H1 (cell line): ENCODE results near the gene SH3RF3. TPM values are rescaled to one million over a fixed set of nuclear protein-coding genes. Genes with fewer than 3 reads are reported as not detected.

Experiments
- ASH2L ChIP-seq: fragments of 200-600, 300-600 bp; sonication (generic); IDR thresholded peaks from one replicate; pipeline ENCODE4 v1.7.1; 2017; ENCODE audit warnings: low read length
- CREB1 ChIP-seq: IDR thresholded peaks from 2 replicates; pipeline ENCODE4 v1.6.1; 2012; ENCODE audit warnings: inconsistent platforms
- JUN ChIP-seq: IDR thresholded peaks from 2 replicates; pipeline ENCODE4 v1.6.1; 2011; ENCODE audit warnings: low read depth, mild to moderate bottlenecking, improper control_type of control experiment, low read length
- SIRT6 ChIP-seq: IDR thresholded peaks from one replicate; pipeline ENCODE4 v1.7.1; 2012; ENCODE audit warnings: low read length, inconsistent platforms
- SIX5 ChIP-seq: IDR thresholded peaks from 2 replicates; pipeline ENCODE4 v1.6.1; 2011; ENCODE audit warnings: mild to moderate bottlenecking, low read depth, low read length
- SP1 ChIP-seq: IDR thresholded peaks from 2 replicates; pipeline ENCODE4 v1.6.1; 2011; ENCODE audit warnings: low read depth, low read length
- SP2 ChIP-seq: IDR thresholded peaks from 2 replicates; pipeline ENCODE4 v1.6.1; 2012; ENCODE audit warnings: mild to moderate bottlenecking, low read length, inconsistent platforms
- SRF ChIP-seq: IDR thresholded peaks from 2 replicates; pipeline ENCODE4 v1.6.1; 2011; ENCODE audit warnings: mild to moderate bottlenecking, low read depth, low read length, moderate library complexity
- TBP ChIP-seq: IDR thresholded peaks from 2 replicates; pipeline ENCODE4 v1.6.1; 2011; ENCODE audit warnings: low read depth, low read length, improper control_type of control experiment
- TCF12 ChIP-seq: IDR thresholded peaks from 2 replicates; pipeline ENCODE4 v1.6.1; 2011; ENCODE audit warnings: low read depth, mild to moderate bottlenecking, low read length
- polyA plus RNA-seq, 7 experiments: library from polyadenylated mRNA; depleted of rRNA in 3 of 7; stranded (reverse) in 5 of 7; unstranded in 2 of 7; fragments of >200 nt in 5 of 7; fragments of 200-250 nt in 2 of 7; gene quantifications; 1 replicate in 5 of 7; 2 replicates in 1 of 7; 4 replicates in 1 of 7; pipeline versions ENCODE4 v1.2.1 to v1.2.3, GENCODE V29; 2011 to 2013; ENCODE audit warnings: missing spikeins in 2 of 7, mixed read lengths in 2 of 7
- total RNA-seq: library from RNA; stranded (reverse); fragmentation: NEBNext Ultra II Directional; extraction: Animal tissue kit (Norgen Biotek cat#: 25700); gene quantifications from 2 replicates; pipeline ENCODE4 v1.2.1, GENCODE V29; 2021
- TF ChIP-seq, protein P1 (sequence below): fragments of 300-600 bp; sonication (generic); IDR thresholded peaks from 2 replicates; pipeline ENCODE4 v1.7.1; 2012; ENCODE audit warnings: low read length, moderate library complexity, mild to moderate bottlenecking, inconsistent platforms; ENCODE audit not compliant: insufficient replicate concordance

The SH3RF3 gene
- total and polyA plus RNA-seq, 2 of the 8 experiments (the other 6 are each of a cell fraction or from before 2014, with no cell fraction given): 0.11 to 0.65 TPM

DNA sequence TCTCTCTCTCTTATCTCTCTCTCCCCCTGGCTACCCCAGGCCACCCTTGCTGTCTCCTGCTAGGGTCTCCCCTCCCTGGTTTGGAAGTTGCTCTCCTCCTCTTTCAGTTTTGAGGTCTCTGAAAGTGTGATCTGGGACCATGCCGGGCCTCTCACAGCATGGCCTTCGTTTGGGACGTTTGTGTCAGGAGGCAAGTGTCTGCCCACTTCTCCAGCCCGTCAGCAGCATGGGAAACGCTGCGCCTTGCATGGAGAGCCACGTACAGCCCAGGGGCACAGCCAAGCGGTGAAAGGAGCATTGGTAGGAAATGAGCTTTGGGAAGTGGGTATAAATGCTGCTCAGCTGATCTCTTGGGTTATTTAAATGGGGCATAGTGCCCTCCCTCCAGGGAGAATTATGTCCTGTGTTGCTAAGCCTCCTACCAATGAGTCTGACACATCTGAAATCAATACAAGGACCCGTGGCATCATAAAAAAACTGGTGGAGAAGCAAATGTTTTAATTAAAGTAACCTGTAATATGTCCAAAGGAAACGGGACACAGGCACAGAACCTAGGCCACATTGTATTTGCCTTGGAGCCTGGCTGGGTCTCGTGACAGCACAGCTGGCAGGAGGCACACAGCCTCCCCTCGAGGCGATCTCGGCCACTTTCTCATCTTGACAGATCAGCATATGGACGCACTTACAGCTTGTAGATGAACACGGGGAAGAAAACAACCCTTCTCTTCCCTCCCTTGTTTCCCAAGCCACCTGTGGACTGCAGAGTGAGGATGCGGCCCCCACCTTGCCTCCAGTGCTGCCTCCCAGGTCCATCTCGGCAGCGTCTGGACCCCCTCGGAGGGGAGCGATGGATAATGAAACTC, 72.7 kb downstream of the SH3RF3 start (continued):
- TF ChIP-seq, protein P1, sequence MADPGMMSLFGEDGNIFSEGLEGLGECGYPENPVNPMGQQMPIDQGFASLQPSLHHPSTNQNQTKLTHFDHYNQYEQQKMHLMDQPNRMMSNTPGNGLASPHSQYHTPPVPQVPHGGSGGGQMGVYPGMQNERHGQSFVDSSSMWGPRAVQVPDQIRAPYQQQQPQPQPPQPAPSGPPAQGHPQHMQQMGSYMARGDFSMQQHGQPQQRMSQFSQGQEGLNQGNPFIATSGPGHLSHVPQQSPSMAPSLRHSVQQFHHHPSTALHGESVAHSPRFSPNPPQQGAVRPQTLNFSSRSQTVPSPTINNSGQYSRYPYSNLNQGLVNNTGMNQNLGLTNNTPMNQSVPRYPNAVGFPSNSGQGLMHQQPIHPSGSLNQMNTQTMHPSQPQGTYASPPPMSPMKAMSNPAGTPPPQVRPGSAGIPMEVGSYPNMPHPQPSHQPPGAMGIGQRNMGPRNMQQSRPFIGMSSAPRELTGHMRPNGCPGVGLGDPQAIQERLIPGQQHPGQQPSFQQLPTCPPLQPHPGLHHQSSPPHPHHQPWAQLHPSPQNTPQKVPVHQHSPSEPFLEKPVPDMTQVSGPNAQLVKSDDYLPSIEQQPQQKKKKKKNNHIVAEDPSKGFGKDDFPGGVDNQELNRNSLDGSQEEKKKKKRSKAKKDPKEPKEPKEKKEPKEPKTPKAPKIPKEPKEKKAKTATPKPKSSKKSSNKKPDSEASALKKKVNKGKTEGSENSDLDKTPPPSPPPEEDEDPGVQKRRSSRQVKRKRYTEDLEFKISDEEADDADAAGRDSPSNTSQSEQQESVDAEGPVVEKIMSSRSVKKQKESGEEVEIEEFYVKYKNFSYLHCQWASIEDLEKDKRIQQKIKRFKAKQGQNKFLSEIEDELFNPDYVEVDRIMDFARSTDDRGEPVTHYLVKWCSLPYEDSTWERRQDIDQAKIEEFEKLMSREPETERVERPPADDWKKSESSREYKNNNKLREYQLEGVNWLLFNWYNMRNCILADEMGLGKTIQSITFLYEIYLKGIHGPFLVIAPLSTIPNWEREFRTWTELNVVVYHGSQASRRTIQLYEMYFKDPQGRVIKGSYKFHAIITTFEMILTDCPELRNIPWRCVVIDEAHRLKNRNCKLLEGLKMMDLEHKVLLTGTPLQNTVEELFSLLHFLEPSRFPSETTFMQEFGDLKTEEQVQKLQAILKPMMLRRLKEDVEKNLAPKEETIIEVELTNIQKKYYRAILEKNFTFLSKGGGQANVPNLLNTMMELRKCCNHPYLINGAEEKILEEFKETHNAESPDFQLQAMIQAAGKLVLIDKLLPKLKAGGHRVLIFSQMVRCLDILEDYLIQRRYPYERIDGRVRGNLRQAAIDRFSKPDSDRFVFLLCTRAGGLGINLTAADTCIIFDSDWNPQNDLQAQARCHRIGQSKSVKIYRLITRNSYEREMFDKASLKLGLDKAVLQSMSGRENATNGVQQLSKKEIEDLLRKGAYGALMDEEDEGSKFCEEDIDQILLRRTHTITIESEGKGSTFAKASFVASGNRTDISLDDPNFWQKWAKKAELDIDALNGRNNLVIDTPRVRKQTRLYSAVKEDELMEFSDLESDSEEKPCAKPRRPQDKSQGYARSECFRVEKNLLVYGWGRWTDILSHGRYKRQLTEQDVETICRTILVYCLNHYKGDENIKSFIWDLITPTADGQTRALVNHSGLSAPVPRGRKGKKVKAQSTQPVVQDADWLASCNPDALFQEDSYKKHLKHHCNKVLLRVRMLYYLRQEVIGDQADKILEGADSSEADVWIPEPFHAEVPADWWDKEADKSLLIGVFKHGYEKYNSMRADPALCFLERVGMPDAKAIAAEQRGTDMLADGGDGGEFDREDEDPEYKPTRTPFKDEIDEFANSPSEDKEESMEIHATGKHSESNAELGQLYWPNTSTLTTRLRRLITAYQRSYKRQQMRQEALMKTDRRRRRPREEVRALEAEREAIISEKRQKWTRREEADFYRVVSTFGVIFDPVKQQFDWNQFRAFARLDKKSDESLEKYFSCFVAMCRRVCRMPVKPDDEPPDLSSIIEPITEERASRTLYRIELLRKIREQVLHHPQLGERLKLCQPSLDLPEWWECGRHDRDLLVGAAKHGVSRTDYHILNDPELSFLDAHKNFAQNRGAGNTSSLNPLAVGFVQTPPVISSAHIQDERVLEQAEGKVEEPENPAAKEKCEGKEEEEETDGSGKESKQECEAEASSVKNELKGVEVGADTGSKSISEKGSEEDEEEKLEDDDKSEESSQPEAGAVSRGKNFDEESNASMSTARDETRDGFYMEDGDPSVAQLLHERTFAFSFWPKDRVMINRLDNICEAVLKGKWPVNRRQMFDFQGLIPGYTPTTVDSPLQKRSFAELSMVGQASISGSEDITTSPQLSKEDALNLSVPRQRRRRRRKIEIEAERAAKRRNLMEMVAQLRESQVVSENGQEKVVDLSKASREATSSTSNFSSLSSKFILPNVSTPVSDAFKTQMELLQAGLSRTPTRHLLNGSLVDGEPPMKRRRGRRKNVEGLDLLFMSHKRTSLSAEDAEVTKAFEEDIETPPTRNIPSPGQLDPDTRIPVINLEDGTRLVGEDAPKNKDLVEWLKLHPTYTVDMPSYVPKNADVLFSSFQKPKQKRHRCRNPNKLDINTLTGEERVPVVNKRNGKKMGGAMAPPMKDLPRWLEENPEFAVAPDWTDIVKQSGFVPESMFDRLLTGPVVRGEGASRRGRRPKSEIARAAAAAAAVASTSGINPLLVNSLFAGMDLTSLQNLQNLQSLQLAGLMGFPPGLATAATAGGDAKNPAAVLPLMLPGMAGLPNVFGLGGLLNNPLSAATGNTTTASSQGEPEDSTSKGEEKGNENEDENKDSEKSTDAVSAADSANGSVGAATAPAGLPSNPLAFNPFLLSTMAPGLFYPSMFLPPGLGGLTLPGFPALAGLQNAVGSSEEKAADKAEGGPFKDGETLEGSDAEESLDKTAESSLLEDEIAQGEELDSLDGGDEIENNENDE: no peak
- TF ChIP-seq SIRT6 (no peak), SP1 (no peak), SIX5 (no peak), TCF12 (no peak), SP2 (no peak), TBP (no peak), JUN (no peak), SRF (no peak), CREB1 (no peak), ASH2L (no peak)
